GM06990 (cell line): ENCODE results near the gene MPP2.
"Not testable (repeated sequence)": the region's sequence is repeated elsewhere in the genome, so short reads cannot be mapped to it uniquely, and the experiment has no call there.

Source experiments
- DNase-seq: peaks from one replicate; pipeline ENCODE4 v3.0.0-alpha.2; 2011; ENCODE audit not compliant: insufficient read length; ENCODE audit errors: extremely low read depth
- H3K27me3 ChIP-seq: replicated peaks from 2 replicates; pipeline ENCODE4 v1.6.0; 2011; ENCODE audit warnings: low read length; ENCODE audit not compliant: control insufficient read depth, insufficient read depth
- H3K36me3 ChIP-seq: 2 replicates; pipeline ENCODE4 v1.5.1; 2011; ENCODE audit warnings: low read length; ENCODE audit not compliant: control insufficient read depth, insufficient read depth
- H3K4me3 ChIP-seq: replicated peaks from 2 replicates; pipeline ENCODE4 v1.5.1; 2011; ENCODE audit warnings: low read depth, mild to moderate bottlenecking, control low read depth, low read length
- TF ChIP-seq, protein P1 (sequence below): IDR thresholded peaks from 2 replicates; pipeline ENCODE4 v1.5.1; 2011; ENCODE audit warnings: low read length, control low read depth, mild to moderate bottlenecking, inconsistent platforms; ENCODE audit not compliant: insufficient read depth, poor library complexity, severe bottlenecking

Gene MPP2

DNA sequence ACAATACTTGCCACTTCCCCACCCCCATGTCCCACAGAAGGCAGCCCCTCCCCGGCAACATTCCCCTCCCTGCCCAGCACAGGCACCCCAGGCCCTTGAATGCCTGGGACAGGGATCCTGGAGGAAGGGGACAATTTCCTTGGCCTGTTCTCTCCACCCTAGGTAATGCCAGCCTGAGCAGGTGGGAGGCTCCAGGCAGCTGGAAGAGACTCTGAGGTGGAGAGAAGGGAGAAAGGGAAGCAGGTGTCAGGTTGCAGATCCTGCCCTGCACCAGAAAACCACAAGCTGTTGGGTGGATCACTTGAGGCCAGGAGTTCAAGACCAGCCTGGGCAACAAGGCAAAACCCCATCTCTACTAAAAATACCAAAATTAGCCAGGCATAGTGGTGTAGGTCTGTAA, 8.9 kb downstream of the MPP2 start:
- TF ChIP-seq, protein P1, sequence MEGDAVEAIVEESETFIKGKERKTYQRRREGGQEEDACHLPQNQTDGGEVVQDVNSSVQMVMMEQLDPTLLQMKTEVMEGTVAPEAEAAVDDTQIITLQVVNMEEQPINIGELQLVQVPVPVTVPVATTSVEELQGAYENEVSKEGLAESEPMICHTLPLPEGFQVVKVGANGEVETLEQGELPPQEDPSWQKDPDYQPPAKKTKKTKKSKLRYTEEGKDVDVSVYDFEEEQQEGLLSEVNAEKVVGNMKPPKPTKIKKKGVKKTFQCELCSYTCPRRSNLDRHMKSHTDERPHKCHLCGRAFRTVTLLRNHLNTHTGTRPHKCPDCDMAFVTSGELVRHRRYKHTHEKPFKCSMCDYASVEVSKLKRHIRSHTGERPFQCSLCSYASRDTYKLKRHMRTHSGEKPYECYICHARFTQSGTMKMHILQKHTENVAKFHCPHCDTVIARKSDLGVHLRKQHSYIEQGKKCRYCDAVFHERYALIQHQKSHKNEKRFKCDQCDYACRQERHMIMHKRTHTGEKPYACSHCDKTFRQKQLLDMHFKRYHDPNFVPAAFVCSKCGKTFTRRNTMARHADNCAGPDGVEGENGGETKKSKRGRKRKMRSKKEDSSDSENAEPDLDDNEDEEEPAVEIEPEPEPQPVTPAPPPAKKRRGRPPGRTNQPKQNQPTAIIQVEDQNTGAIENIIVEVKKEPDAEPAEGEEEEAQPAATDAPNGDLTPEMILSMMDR, result no peak
- Histone ChIP-seq H3K4me3 (no peak overlapping the region), H3K36me3 (no peaks in the 10 kb centered on the region), H3K27me3 (peaks cover 2% of the 10 kb centered on the region)
- DNase-seq, result no peak

DNA sequence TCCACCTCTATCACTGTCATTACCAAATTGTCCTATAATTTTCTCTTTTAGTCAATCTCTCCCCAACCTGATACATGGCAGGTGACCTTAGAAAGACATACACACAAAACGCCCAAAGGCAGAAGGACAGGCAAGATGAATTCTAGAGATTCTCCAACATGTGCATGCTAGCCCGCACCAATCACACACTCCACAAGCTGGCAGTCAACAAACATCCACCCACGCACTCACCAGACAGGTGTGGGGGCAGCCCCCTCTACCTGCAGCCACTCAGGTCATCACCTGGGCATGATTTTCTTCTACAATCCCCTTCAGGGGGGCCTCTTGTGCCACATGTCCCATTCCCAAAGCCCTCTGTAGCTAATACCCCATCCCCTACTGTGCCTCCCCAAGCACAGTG, 9.5 kb downstream of the MPP2 start:
- no peak overlapping the region for H3K4me3 ChIP-seq
- TF ChIP-seq, protein P1, result no peak
- no peak for DNase-seq
- H3K27me3 ChIP-seq, result peaks cover 2% of the 10 kb centered on the region
- no peaks in the 10 kb centered on the region for H3K36me3 ChIP-seq

DNA sequence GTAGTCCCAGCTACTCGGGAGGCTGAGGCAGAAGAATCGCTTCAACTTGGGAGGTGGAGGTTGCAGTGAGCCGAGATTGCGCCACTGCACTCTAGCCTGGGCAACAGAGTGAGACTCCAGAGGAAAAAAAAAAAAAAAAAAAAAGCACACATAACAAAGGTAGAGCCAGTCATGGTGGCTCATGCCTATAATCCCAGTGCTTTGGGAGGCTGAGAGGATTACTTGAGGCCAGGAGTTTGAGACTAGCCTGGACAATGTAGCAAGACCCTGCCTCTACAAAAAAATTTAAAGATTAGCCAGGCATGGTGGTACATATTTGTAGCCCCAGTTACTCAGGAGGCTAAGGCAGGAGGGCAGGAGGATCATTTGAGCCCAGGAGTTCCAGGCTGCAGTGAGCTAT, 12.8 kb downstream of the MPP2 start:
- H3K27me3 ChIP-seq, H3K4me3 ChIP-seq, H3K36me3 ChIP-seq, DNase-seq: not testable (repeated sequence)

DNA sequence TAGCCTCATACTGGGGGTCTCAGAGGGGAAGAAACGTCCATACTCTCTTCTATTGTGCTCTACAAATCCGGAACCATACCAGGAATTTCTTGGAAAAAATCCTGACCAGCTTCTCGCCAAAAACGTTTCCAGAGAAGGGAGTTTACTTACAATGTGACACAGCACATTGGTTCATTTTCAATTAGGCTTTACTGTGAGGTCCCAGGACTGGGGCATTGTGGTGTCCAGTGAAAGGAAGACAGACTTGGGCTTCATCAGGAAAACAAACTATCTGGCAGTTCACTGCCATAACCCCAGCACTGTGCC, 14.7 kb downstream of the MPP2 start:
- Histone ChIP-seq H3K4me3 (no peak overlapping the region), H3K36me3 (no peaks in the 10 kb centered on the region)
- no peak for DNase-seq

DNA sequence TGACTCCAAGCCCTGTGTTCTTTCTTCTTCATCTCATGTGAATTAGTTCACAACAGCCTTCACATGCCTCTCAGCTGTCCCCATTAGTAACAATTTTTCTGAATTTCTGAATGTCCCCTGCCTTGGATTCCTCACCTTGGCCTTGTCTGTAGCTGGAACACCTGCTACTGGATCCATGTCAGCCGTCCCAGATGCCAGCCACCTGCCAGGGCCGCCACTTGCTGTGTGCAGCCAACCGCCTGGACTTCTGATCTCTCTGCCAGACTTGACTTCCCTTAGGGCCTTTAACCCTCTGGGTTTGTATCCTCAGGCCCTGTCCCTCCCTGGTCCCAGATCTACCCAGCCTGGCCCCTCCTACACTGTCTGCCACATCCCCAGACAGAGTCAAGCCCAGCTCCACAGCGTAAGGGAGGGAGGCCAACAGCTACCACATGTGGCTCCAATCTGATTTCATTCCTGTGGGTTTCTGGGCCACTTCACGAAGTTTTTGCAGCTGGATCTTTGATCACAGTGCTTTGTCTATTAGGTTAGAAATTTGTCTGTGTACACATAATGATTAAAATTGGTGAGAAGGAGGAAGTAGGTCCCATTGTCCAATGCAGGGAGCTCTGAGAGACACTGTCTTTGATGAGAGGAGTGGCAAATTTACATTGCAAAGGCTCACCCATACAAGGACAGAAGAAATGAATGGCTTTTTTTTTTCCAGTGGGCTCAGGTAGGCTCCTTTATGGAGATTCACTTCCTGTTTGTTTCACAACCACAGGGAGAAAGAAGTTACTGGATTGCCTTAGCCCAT, 15.3 kb downstream of the MPP2 start:
- Histone ChIP-seq H3K4me3 (no peak overlapping the region), H3K27me3 (peaks cover 2% of the 10 kb centered on the region), H3K36me3 (no peaks in the 10 kb centered on the region)
- TF ChIP-seq, protein P1, result no peak
- DNase-seq, result no peak

More for the DNA sequence above, 14.7 kb downstream of the MPP2 start:
- TF ChIP-seq, protein P1, result no peak
- peaks cover 2% of the 10 kb centered on the region for H3K27me3 ChIP-seq

DNA sequence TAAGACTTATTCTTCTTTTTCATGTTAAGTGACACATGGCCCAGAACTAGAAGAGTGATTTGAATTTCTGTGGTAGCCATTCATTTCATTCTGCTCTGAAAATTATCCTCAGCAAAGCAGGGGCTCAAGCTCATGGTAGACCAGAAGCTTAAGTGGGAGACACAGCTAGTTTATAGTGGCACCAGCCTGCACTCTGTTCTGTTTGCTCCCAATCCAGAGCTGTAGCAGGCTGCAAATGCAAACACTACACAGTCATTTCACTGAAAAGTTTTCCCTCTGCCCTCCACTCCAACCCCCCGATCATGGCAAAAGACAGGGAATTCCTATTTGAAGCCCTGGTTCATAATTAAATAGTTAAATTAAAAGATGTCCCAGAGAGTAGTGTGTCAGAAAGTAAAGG, 17.1 kb downstream of the MPP2 start:
- DNase-seq, result no peak
- H3K4me3 ChIP-seq, result no peak overlapping the region
- no peaks in the 10 kb centered on the region for H3K36me3 ChIP-seq
- no peaks in the 10 kb centered on the region for H3K27me3 ChIP-seq
- TF ChIP-seq, protein P1, result no peak
